KMS-11 (cell line): Measurements from ENCODE around the gene CLC.
"Not testable (repeated sequence)": the region's sequence is repeated elsewhere in the genome, so short reads cannot be mapped to it uniquely, and the experiment has no call there.

Source experiments
- H2AFZ ChIP-seq: fragments of 200-600 bp; sonication (generic); 2 replicates; pipeline ENCODE4 v1.6.1; 2016; ENCODE audit warnings: antibody characterized with exemption, mixed run types, low read depth
- H3K27ac ChIP-seq: fragments of 200-600 bp; sonication (generic); 2 replicates; pipeline ENCODE4 v1.6.1; 2016; ENCODE audit warnings: mild to moderate bottlenecking, mixed run types
- H3K27me3 ChIP-seq: fragments of 200-600 bp; sonication (generic); 2 replicates; pipeline ENCODE4 v1.6.1; 2017; ENCODE audit warnings: mild to moderate bottlenecking, low read depth, mixed run types, moderate library complexity; ENCODE audit not compliant: insufficient read depth
- H3K36me3 ChIP-seq: fragments of 200-600 bp; sonication (generic); 2 replicates; pipeline ENCODE4 v1.6.1; 2017; ENCODE audit warnings: mild to moderate bottlenecking, mixed run types; ENCODE audit not compliant: insufficient read depth
- H3K4me1 ChIP-seq: fragments of 200-600 bp; sonication (generic); 2 replicates; pipeline ENCODE4 v1.6.1; 2016; ENCODE audit warnings: mild to moderate bottlenecking, low read depth, mixed run types; ENCODE audit not compliant: poor library complexity, severe bottlenecking
- H3K4me2 ChIP-seq: fragments of 200-600 bp; sonication (generic); 2 replicates; pipeline ENCODE4 v1.7.0; 2016; ENCODE audit warnings: mild to moderate bottlenecking, mixed run types
- H3K4me3 ChIP-seq: fragments of 200-600 bp; sonication (generic); IDR thresholded peaks from 2 replicates; pipeline ENCODE4 v1.6.1; 2017; ENCODE audit warnings: low read depth, low read length, mixed read lengths; ENCODE audit not compliant: insufficient read depth
- H3K79me2 ChIP-seq: fragments of 200-600 bp; sonication (generic); 2 replicates; pipeline ENCODE4 v1.6.1; 2016; ENCODE audit warnings: low read depth, mixed run types; ENCODE audit not compliant: insufficient read depth
- H3K9ac ChIP-seq: fragments of 200-600 bp; sonication (generic); 2 replicates; pipeline ENCODE4 v1.6.1; 2016; ENCODE audit warnings: mild to moderate bottlenecking, mixed run types
- H4K20me1 ChIP-seq: fragments of 200-600 bp; sonication (generic); 2 replicates; pipeline ENCODE4 v1.6.1; 2016; ENCODE audit warnings: mild to moderate bottlenecking, mixed run types; ENCODE audit not compliant: insufficient read depth
- TF ChIP-seq, protein P1 (sequence below): fragments of 200-600 bp; sonication (generic); conservative IDR thresholded peaks from 2 replicates; pipeline ENCODE4 v1.6.1; 2017; ENCODE audit warnings: low read depth, mild to moderate bottlenecking, antibody characterized with exemption, low read length, moderate library complexity, mixed read lengths

CLC gene

DNA sequence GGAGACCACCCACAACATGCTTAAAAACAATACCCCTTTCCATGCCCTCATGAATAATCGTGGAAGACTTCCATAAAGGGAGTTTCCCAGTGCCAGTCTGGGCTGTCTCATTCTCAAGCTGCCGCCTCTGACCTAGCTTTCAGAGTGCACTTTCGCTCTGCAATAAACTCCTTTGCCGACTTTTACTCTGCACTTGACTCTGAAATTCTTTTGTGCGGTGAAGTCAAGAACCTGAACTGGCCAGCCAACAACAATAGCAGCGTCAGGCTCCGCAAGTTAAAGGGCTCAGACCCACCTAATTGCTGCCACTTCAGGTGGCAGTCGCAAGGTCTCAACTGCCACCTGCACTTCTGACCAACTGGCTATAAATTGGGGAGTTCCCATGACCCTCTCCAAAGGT, 30.5 kb upstream of the CLC start:
- Histone ChIP-seq H3K4me2 (no peak overlapping the region), H3K27me3 (no peaks in the 10 kb centered on the region), H3K36me3 (no peaks in the 10 kb centered on the region), H4K20me1 (no peaks in the 10 kb centered on the region), H3K27ac (no peak overlapping the region), H3K79me2 (no peaks in the 10 kb centered on the region), H3K4me3 (no peak overlapping the region), H2AFZ (no peak overlapping the region), H3K4me1 (peaks cover 29% of the 10 kb centered on the region), H3K9ac (no peak overlapping the region)
- TF ChIP-seq, protein P1, sequence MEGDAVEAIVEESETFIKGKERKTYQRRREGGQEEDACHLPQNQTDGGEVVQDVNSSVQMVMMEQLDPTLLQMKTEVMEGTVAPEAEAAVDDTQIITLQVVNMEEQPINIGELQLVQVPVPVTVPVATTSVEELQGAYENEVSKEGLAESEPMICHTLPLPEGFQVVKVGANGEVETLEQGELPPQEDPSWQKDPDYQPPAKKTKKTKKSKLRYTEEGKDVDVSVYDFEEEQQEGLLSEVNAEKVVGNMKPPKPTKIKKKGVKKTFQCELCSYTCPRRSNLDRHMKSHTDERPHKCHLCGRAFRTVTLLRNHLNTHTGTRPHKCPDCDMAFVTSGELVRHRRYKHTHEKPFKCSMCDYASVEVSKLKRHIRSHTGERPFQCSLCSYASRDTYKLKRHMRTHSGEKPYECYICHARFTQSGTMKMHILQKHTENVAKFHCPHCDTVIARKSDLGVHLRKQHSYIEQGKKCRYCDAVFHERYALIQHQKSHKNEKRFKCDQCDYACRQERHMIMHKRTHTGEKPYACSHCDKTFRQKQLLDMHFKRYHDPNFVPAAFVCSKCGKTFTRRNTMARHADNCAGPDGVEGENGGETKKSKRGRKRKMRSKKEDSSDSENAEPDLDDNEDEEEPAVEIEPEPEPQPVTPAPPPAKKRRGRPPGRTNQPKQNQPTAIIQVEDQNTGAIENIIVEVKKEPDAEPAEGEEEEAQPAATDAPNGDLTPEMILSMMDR, result no peak

DNA sequence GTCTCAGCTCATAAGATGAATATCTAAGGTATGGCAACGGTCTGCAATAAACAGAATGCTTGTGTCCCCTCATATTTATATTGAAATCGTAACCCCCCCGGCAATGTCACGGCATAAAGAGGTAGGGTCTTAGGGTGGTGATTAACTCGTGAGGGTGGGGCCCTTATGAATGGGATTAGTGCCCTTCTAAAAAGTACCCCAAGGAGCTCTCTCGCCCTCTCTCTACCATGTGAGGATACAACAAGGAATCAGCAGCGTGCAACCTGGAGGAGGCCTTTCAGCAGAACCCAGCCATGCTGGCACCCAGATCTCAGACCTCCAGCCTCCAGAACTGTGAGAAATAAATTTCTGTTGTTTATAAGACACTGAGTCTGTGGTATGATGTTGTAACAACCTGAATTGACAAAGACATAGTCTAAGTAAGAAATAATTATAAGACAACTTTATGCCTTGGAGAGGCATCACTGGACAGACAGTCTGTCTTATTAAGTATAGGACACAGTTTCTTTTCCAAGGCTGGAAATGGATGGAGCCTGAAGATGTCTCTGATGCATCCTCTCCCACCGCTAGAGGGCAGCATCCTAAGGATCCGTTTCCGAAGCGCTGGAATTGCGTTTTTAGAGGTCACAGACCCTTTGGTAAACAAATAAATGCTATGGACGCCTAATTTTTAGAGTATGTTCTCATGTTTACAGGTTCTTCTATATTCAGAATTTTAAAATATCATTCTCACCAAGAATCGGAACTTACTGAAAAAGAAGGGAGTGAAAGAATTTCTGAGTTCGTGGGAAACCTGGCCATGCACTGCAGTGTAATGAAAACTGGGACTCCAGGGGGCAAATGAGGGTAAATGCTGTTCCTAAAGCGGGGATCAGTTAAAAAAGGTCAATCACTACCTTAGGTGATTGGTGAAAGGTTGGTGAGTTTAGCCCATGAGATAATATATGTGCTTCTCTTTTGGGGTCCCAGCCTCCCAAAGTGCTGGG, 27.6 kb upstream of the CLC start:
- no peak overlapping the region for H2AFZ ChIP-seq
- H3K36me3 ChIP-seq, result no peaks in the 10 kb centered on the region
- H3K4me3 ChIP-seq, result no peak overlapping the region
- no peak overlapping the region for H3K9ac ChIP-seq
- no peaks in the 10 kb centered on the region for H4K20me1 ChIP-seq
- H3K4me2 ChIP-seq, result no peak overlapping the region; the same call in 1 of the 2 replicates
- H3K27me3 ChIP-seq, result no peaks in the 10 kb centered on the region
- TF ChIP-seq, protein P1, result peak; percentile 37; the same call in 1 of the 2 replicates
- no peaks in the 10 kb centered on the region for H3K79me2 ChIP-seq
- H3K4me1 ChIP-seq, result peaks cover 54% of the 10 kb centered on the region
- H3K27ac ChIP-seq, result no peak overlapping the region

DNA sequence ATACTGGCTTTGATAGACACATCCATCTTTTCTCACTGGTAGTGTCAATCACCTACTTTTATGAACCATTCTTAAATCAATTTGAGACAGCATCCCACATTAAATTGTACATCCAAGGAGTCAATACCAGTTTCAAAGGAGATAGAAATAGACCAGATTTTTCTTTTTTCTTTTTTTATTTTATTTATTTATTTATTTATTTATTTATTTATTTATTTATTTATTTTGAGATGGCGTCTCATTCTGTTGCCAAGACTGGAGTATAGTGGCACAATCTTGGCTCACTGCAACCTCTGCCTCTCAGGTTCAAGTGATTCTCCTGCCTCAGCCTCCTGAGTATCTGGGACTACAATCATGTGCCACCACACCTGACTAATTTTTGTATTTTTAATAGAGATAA, 24.0 kb upstream of the CLC start:
- H3K27ac ChIP-seq, H3K4me3 ChIP-seq, H3K27me3 ChIP-seq, H3K9ac ChIP-seq, H3K36me3 ChIP-seq, H3K4me2 ChIP-seq, H3K79me2 ChIP-seq, H2AFZ ChIP-seq, H4K20me1 ChIP-seq: not testable (repeated sequence)
- H3K4me1 ChIP-seq, result peaks cover 73% of the 10 kb centered on the region

DNA sequence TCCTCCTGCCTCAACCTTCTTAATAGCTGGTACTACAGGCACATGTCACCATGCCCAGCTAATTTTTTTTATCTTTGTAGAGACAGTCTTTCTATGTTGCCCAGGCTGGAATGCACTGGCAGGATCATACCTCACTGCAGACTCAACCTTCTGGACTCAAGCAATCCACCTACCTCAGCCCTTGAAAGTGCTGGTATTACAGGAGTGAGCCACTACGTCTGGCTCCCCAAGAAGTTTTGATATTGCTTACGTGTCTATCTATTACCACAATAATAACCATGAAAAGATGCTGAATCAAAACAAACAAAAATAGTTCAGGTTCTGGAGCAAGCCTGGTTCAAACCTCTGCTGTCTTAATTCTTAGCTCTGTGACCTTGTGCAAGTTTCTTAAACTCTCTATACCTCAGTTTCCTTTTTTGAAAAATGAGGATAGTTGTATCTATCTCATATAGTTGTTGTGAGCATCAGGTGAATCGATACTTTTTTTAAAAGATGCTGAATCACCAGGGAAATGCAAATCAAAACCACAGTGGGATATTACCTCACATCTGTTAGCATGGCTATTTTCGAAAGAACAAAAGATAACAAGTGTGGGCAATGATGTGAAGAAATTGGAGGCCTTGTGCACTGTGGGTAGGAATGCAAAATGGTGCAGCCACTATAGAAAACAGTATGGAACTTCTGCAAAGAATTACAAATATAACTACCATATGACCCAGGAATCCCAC, 21.8 kb upstream of the CLC start:
- H3K9ac ChIP-seq, result peak overlapping the region; percentile 73
- H4K20me1 ChIP-seq, result no peaks in the 10 kb centered on the region
- no peaks in the 10 kb centered on the region for H3K27me3 ChIP-seq
- H3K4me3 ChIP-seq, result no peak overlapping the region
- H3K79me2 ChIP-seq, result no peaks in the 10 kb centered on the region
- H3K36me3 ChIP-seq, result no peaks in the 10 kb centered on the region
- H3K4me1 ChIP-seq, result peaks cover 68% of the 10 kb centered on the region
- peak overlapping the region; percentile 60 for H3K4me2 ChIP-seq
- H3K27ac ChIP-seq, result peak overlapping the region; percentile 95
- H2AFZ ChIP-seq, result peak overlapping the region; percentile 48
- TF ChIP-seq, protein P1, result no peak
